Right lobe of liver (tissue), 6 donors: ENCODE measurements around the gene FNDC3B. TPM values are rescaled to one million over a fixed set of nuclear protein-coding genes. Genes with fewer than 3 reads are reported as not detected.

ENCODE experiments used
- ATAC-seq, 4 donors: fragments of 200-7000 bp; cut with Tn5 transposase; one replicate each; pipeline ENCODE4 v1.9.1; 2020; ENCODE audit warnings: mild to moderate bottlenecking in 4 of 4, moderate library complexity in 4 of 4
- DNase-seq, 3 donors: peaks; one replicate each; pipeline ENCODE4 v3.0.0-alpha.2; 2020
- H3K27ac ChIP-seq, 3 donors: fragments of 200-600 bp; one replicate each; pipeline ENCODE4 v1.8.0; 2022
- H3K27me3 ChIP-seq, 2 donors: fragments of 200-600 bp; one replicate each; pipeline ENCODE4 v1.8.0; 2022
- H3K36me3 ChIP-seq, 4 donors: fragments of 200-600 bp; sonication (generic) in 1 of 4; one replicate each; pipeline versions ENCODE4 v1.5.1 to v1.8.0; 2017 to 2022; ENCODE audit warnings: control low read depth in 1 of 4
- H3K4me1 ChIP-seq, 4 donors: fragments of 200-600 bp; sonication (generic) in 1 of 4; one replicate each; pipeline versions ENCODE4 v1.5.1 to v1.8.0; 2017 to 2022; ENCODE audit warnings: control low read depth in 1 of 4
- H3K4me3 ChIP-seq, 3 donors: fragments of 200-600 bp; one replicate each; pipeline ENCODE4 v1.8.0; 2022
- H3K9me3 ChIP-seq, 4 donors: fragments of 200-600 bp; sonication (generic) in 1 of 4; one replicate each; pipeline versions ENCODE4 v1.5.1 to v1.8.0; 2017 to 2022; ENCODE audit warnings: control low read depth in 1 of 4
- CTCF ChIP-seq, 4 donors: fragments of 200-600 bp in 3 of 4; fragments of 450-650 bp in 1 of 4; IDR thresholded peaks; one replicate each; pipeline versions ENCODE4 v1.5.1 to v1.8.0; 2016 to 2022; ENCODE audit warnings: antibody characterized with exemption in 4 of 4, mild to moderate bottlenecking in 2 of 4
- POLR2A ChIP-seq: fragments of 450-650 bp; IDR thresholded peaks from one replicate; pipeline ENCODE4 v1.6.1; 2017; ENCODE audit warnings: antibody characterized with exemption, mild to moderate bottlenecking
- WGBS: methylation state at CpG from one replicate; pipeline ENCODE4 v1.1.6; 2018; ENCODE audit warnings: low coverage, low lambda C conversion rate; ENCODE audit not compliant: insufficient coverage; ENCODE audit errors: missing lambda C conversion rate; 5-methylcytosine and 5-hydroxymethylcytosine counted together
- intact Hi-C, 2 donors: fragments of 100-400 bp; cut with DNase I; formaldehyde crosslinking; loops; one replicate each; pipeline versions ENCODE4 v1.11.2 to v1.14.1; 2022
- total RNA-seq, 6 experiments: library from RNA; depleted of rRNA in 2 of 6; stranded (reverse); fragments of >200 nt in 2 of 6; fragmentation: NEBNext Ultra II Directional in 3 of 6; extraction: Animal tissue kit (Norgen Biotek cat#: 25700) in 3 of 6; gene quantifications; one replicate each; pipeline versions ENCODE4 v1.1.0 to v1.2.4, GENCODE V29; 2016 to 2023
- donor health status: DM: no; HTN: yes; CAD: no.
- donor health status: DM: no; HTN: no; CAD: no.
- donor health status: DM: no; HTN: no; CAD: no.
- donor health status: DM: no; HTN: yes; CAD: no.
- donor health status: DM: no; HTN: yes; CAD: no.

FNDC3B gene
- total RNA-seq, 6 experiments from 2014 or later = 40.2 to 184 (median 63.5) TPM

GRCh38 chr3:172054115-172054764, 14.9 kb downstream of the FNDC3B start:
- H3K9me3 ChIP-seq = no peaks in the 10 kb centered on the region
- no peaks in the 10 kb centered on the region for H3K27me3 ChIP-seq
- peak overlapping the region in 1 of 3 donors; percentile 22 for H3K27ac ChIP-seq
- no peak for DNase-seq
- H3K4me3 ChIP-seq = no peak overlapping the region
- H3K4me1 ChIP-seq = peaks cover 0 to 30% (median 4%) of the 10 kb centered on the region in 4 donors
- no peak for ATAC-seq
- TF ChIP-seq POLR2A (no peak), CTCF (IDR thresholded peaks at IDR 0.05) (no peak)
- WGBS = 80% methylated on average over 6 of the region's 6 CpGs
- H3K36me3 ChIP-seq = peaks cover 0 to 11% (median 4%) of the 10 kb centered on the region in 4 donors
- intact Hi-C loops = no loop called here

- H3K27me3 ChIP-seq = no peaks in the 10 kb centered on the region
- H3K9me3 ChIP-seq = no peaks in the 10 kb centered on the region
- H3K36me3 ChIP-seq = peaks cover 0 to 4% (median 0%) of the 10 kb centered on the region in 4 donors
- no peak for DNase-seq
- intact Hi-C loops = no loop called here
- peak overlapping the region in 2 of 3 donors; percentile 2 to 4 for H3K27ac ChIP-seq
- no peak overlapping the region for H3K4me3 ChIP-seq
- peaks cover 0 to 48% (median 9%) of the 10 kb centered on the region in 4 donors for H3K4me1 ChIP-seq
- no peak for TF ChIP-seq POLR2A
- TF ChIP-seq CTCF (IDR thresholded peaks at IDR 0.05) = no peak
- no peak for ATAC-seq
- 80% methylated on average over 3 of the region's 3 CpGs for WGBS
Observed at GRCh38 chr3:172056416-172056815, 17.0 kb downstream of the FNDC3B start.

- peak overlapping the region in 1 of 3 donors; percentile 92 for H3K27ac ChIP-seq
- no peak for DNase-seq
- no peak overlapping the region for H3K4me3 ChIP-seq
- ATAC-seq = no peak
- TF ChIP-seq POLR2A (no peak), CTCF (IDR thresholded peaks at IDR 0.05) (no peak)
- intact Hi-C loops = no loop called here
- H3K9me3 ChIP-seq = no peaks in the 10 kb centered on the region
- WGBS = 52% methylated on average over 3 of the region's 3 CpGs
- peaks cover 0 to 4% (median 0%) of the 10 kb centered on the region in 4 donors for H3K36me3 ChIP-seq
- peaks cover 0 to 50% (median 12%) of the 10 kb centered on the region in 4 donors for H3K4me1 ChIP-seq
- no peaks in the 10 kb centered on the region for H3K27me3 ChIP-seq
Observed at GRCh38 chr3:172057059-172057458, 17.7 kb downstream of the FNDC3B start.

- intact Hi-C loops = no loop called here
- no peaks in the 10 kb centered on the region for H3K27me3 ChIP-seq
Observed at GRCh38 chr3:172057624-172058327, 18.4 kb downstream of the FNDC3B start.

More at GRCh38 chr3:172057624-172058327, 18.4 kb downstream of the FNDC3B start:
- DNase-seq (no peak), ATAC-seq (no peak)
- Histone ChIP-seq H3K27ac (peak overlapping the region in 1 of 3 donors; percentile 92), H3K36me3 (peaks cover 0 to 4% (median 0%) of the 10 kb centered on the region in 4 donors), H3K9me3 (no peaks in the 10 kb centered on the region), H3K4me1 (peaks cover 0 to 57% (median 15%) of the 10 kb centered on the region in 4 donors), H3K4me3 (no peak overlapping the region)
- 37% methylated on average over 3 of the region's 3 CpGs for WGBS
- TF ChIP-seq POLR2A = no peak
- TF ChIP-seq CTCF (IDR thresholded peaks at IDR 0.05) = no peak
